HL-60 (cell line): ENCODE data around the gene APBA2.

Experiments used
- DNase-seq, 2 experiments: peaks; one replicate each; pipeline ENCODE4 v3.0.0-alpha.2; 2010 to 2020; ENCODE audit warnings: low read depth in 1 of 2, low spot score in 1 of 2
- H3K27ac ChIP-seq: fragments of 250-450 bp; sonication (Bioruptor Pico); replicated peaks from 2 replicates; pipeline ENCODE4 v1.5.1; 2020; ENCODE audit warnings: mild to moderate bottlenecking, moderate library complexity
- H3K27me3 ChIP-seq: fragments of 250-450 bp; sonication (Bioruptor Pico); 2 replicates; pipeline ENCODE4 v1.5.1; 2021; ENCODE audit warnings: mild to moderate bottlenecking, moderate library complexity; ENCODE audit not compliant: insufficient read depth, poor library complexity, severe bottlenecking
- H3K4me3 ChIP-seq: replicated peaks from 2 replicates; pipeline ENCODE4 v1.5.1; 2011; ENCODE audit warnings: mild to moderate bottlenecking, control low read depth, low read length; ENCODE audit not compliant: insufficient read depth
- CTCF ChIP-seq: IDR thresholded peaks from one replicate; pipeline ENCODE4 v1.5.1; 2011; ENCODE audit warnings: low read length, control low read depth, inconsistent platforms; ENCODE audit not compliant: insufficient read depth
- GABPA ChIP-seq: IDR thresholded peaks from 2 replicates; pipeline ENCODE4 v1.6.1; 2012; ENCODE audit warnings: low read depth
- POLR2AphosphoS5 ChIP-seq: IDR thresholded peaks from 2 replicates; pipeline ENCODE4 v1.6.1; 2012; ENCODE audit warnings: low read depth
- REST ChIP-seq: IDR thresholded peaks from 2 replicates; pipeline ENCODE4 v1.6.1; 2012; ENCODE audit warnings: low read depth; ENCODE audit not compliant: insufficient replicate concordance
- SPI1 ChIP-seq: IDR thresholded peaks from 2 replicates; pipeline ENCODE4 v1.6.1; 2012; ENCODE audit warnings: low read depth, mild to moderate bottlenecking, borderline replicate concordance

Gene APBA2

GRCh38 chr15:29129221-29129620, 243.4 kb downstream of the APBA2 start:
- Histone ChIP-seq H3K27ac (no peak overlapping the region), H3K4me3 (no peak overlapping the region), H3K27me3 (no peaks in the 10 kb centered on the region)
- no peak for DNase-seq
- no peak for TF ChIP-seq REST
- TF ChIP-seq SPI1: no peak
- TF ChIP-seq CTCF: no peak
- no peak for TF ChIP-seq POLR2AphosphoS5
- no peak for TF ChIP-seq GABPA

- no peak overlapping the region for H3K4me3 ChIP-seq
- DNase-seq: no peak
- no peaks in the 10 kb centered on the region for H3K27me3 ChIP-seq
- H3K27ac ChIP-seq: no peak overlapping the region
- TF ChIP-seq CTCF: no peak
- TF ChIP-seq SPI1: no peak
- no peak for TF ChIP-seq GABPA
- no peak for TF ChIP-seq POLR2AphosphoS5
- TF ChIP-seq REST: no peak
These were observed 244.2 kb downstream of the APBA2 start for GRCh38 chr15:29129926-29130325.

DNA sequence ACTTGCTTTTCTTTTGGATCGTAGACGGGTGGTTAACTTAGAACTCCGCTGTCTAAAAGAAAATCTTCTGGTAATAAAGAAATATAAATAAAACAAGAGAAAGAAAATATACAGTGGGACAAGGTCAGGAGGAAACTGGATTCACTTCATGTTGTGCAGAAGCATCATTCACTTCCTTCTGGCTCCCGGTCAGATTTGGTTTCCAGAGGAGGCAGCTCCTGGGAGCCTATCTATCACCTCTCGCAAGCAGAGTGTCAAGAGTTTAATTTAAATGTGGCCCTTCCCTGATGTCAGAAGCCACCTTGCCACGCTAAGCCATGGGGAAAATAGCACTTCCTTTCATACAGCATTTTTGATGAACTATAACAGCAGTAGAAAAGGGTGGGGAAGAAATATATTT, 244.7 kb downstream of the APBA2 start:
- TF ChIP-seq CTCF (no peak), REST (no peak), GABPA (no peak), SPI1 (no peak), POLR2AphosphoS5 (no peak)
- Histone ChIP-seq H3K27me3 (no peaks in the 10 kb centered on the region), H3K27ac (no peak overlapping the region), H3K4me3 (no peak overlapping the region)
- DNase-seq: no peak
